ENCODE data around the gene ILRUN. TPM values are rescaled to one million over a fixed set of nuclear protein-coding genes. Genes with fewer than 3 reads are reported as not detected.

ILRUN gene
- total RNA-seq, 1 donor from 2014 or later = 90.3 TPM

DNA sequence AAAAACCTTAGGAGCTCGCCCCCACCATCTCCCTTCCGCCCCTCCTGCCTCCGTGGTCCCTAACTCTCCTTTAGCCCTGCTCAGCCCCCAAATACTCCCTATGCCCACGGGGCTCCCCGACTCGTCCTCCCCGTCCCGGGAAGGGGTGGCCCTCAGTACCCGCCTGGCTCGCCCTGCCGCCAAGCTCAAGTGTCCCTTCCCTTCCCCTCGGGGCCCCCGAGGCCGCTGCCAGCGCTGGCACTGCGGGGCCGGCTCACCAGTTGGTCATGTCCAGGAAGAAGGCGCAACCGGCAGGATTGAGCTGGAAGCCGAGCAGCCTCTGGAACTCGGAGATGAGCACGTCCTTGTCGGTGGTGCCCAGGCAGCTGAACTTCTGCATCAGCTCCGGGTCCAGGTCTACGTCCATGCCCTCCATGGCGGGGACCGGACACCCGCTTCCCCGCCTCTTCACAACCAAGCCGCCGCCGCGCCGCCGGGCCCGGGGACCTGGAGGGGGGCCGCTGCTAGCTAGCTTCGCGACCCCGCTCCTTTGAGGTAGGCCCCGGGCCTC lies 303 bp downstream of the ILRUN start:
- Histone ChIP-seq H3K4me3 (peak overlapping the region; percentile 97), H3K27me3 (ENCODE audit: low read depth) (no peaks in the 10 kb centered on the region), H3K36me3 (no peaks in the 10 kb centered on the region), H3K4me1 (peaks cover 38% of the 10 kb centered on the region), H3K9me3 (no peaks in the 10 kb centered on the region), H3K27ac (peak overlapping the region; percentile 96)
- ATAC-seq (peak; percentile 78 to 80), DNase-seq (peak; percentile 77)
- intact Hi-C loops (cut with DNase I) = no loop called here
- no peak for TF ChIP-seq CTCF (IDR thresholded peaks at IDR 0.05)

GRCh38 chr6:34695729-34696188 lies 808 bp downstream of the ILRUN start:
- H3K9me3 ChIP-seq = no peaks in the 10 kb centered on the region
- H3K36me3 ChIP-seq = no peaks in the 10 kb centered on the region
- ATAC-seq = no peak
- intact Hi-C loops (cut with DNase I) = no loop called here
- no peaks in the 10 kb centered on the region for H3K27me3 ChIP-seq (ENCODE audit: low read depth)
- peak overlapping the region; percentile 97 for H3K4me3 ChIP-seq
- peaks cover 38% of the 10 kb centered on the region for H3K4me1 ChIP-seq
- TF ChIP-seq CTCF (IDR thresholded peaks at IDR 0.05) = no peak
- no peak for DNase-seq
- peak overlapping the region; percentile 96 for H3K27ac ChIP-seq

GRCh38 chr6:34692280-34692679 lies 4.3 kb downstream of the ILRUN start:
- H3K9me3 ChIP-seq = no peaks in the 10 kb centered on the region
- peaks cover 38% of the 10 kb centered on the region for H3K4me1 ChIP-seq
- DNase-seq (no peak), ATAC-seq (no peak)
- no peak overlapping the region for H3K4me3 ChIP-seq
- no peak for TF ChIP-seq CTCF (IDR thresholded peaks at IDR 0.05)
- intact Hi-C loops (cut with DNase I) = no loop called here
- H3K27me3 ChIP-seq (ENCODE audit: low read depth) = no peaks in the 10 kb centered on the region
- H3K36me3 ChIP-seq = no peaks in the 10 kb centered on the region
- no peak overlapping the region for H3K27ac ChIP-seq

GRCh38 chr6:34689742-34690141 lies 6.8 kb downstream of the ILRUN start:
- ATAC-seq = no peak
- DNase-seq = no peak
- Histone ChIP-seq H3K27ac (no peak overlapping the region), H3K27me3 (ENCODE audit: low read depth) (no peaks in the 10 kb centered on the region), H3K9me3 (no peaks in the 10 kb centered on the region), H3K4me1 (peaks cover 26% of the 10 kb centered on the region), H3K36me3 (no peaks in the 10 kb centered on the region), H3K4me3 (no peak overlapping the region)
- TF ChIP-seq CTCF (IDR thresholded peaks at IDR 0.05) = no peak
- intact Hi-C loops (cut with DNase I) = no loop called here

GRCh38 chr6:34688956-34689355 lies 7.6 kb downstream of the ILRUN start:
- Histone ChIP-seq H3K36me3 (no peaks in the 10 kb centered on the region), H3K9me3 (no peaks in the 10 kb centered on the region), H3K4me3 (no peak overlapping the region), H3K4me1 (peaks cover 18% of the 10 kb centered on the region), H3K27ac (no peak overlapping the region), H3K27me3 (ENCODE audit: low read depth) (no peaks in the 10 kb centered on the region)
- ATAC-seq = peak; percentile 56 to 60
- no peak for TF ChIP-seq CTCF (IDR thresholded peaks at IDR 0.05)
- intact Hi-C loops (cut with DNase I) = no loop called here
- DNase-seq = no peak
